GM18517 (cell line): ENCODE measurements around the gene SHLD3.
"Not testable (repeated sequence)": the region's sequence is repeated elsewhere in the genome, so short reads cannot be mapped to it uniquely, and the experiment has no call there.

Experiments used
- ATAC-seq: cut with Tn5 transposase; IDR thresholded peaks from one replicate; pipeline ENCODE4 v1.9.1; 2021; ENCODE audit warnings: mild to moderate bottlenecking, moderate library complexity; ENCODE audit not compliant: unreplicated experiment

The SHLD3 gene

DNA sequence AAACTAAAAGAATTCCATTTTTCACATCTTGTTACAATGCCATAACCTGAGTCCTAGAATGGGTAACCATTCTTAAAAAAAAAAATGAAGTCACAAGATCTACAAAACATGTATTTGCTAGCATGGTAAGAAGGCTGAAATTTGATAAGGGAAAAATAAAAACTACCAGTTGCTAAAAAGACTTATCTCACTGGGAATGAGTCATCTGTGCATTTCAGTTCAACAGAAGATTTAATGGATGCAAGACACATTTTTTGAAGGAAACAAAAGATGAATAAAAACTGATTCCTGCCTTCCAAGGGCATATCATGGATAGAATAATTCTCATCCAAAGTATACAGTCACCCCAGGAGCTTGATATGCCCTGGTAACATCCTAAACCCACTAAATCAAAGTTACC, 49.9 kb downstream of the SHLD3 start:
- ATAC-seq: no peak

DNA sequence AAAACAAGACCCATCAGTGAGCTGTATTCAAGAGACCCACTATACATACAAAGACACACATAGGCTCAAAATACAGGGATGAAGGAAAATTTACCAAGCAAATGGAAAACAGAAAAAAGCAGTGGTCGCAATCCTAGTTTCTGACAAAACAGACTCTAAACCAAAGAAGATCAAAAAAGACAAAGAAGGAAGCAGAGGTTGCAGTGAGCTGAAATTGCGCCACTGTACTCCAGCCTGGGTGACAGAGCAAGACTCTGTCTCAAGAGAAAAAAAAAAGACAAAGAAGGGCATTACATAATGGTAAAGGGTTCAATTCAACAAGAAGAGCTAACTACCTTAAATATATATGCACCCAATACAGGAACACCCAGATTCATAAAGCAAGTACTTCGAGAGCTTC, 51.2 kb downstream of the SHLD3 start:
- not testable (repeated sequence) for ATAC-seq
